ENCODE data around the gene NUP50. TPM values are rescaled to one million over a fixed set of nuclear protein-coding genes. Genes with fewer than 3 reads are reported as not detected.

NUP50 gene
- total RNA-seq, 1 donor from 2014 or later, result 79.0 TPM

DNA sequence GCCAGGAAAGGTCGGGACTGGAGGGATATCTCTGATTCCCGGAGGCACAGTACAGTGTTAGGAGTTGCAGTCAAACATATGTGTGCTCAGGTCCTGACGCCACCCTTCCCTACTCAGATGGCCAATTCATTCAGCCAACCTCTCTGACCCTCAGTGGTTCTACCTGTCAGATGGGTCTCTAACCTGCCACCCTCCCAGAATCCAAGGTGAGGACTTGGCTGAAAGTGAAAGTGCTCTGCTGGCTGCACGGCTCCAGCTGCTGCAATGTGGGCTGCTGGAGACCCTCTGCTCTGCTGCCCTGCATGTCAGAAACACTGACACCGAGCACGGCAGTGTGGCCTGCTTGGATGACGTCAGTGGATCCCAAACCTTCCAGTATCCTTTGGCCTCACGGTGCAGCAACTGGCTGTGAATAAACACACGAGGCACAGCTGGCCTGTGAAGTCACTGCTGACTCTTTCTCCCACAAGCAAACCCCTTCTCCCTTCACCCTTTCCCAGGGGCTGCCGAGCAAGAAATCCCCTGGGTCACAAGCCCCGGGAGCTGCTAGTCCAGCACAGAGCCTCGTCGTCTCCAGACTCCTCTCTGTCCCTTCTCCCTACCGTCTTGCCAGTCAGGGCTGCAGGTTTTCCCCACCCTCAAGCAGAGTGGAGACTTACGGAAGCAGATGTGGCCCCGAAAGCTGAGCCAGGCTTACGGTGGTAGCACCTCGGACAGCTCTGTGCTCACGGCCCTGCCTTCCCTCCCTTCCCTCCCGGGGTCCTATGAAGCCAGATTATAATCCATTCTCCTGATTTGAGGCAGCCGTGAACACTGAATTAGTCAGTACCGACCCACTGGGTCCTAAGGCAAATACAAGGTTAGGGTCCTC, 52.6 kb downstream of the NUP50 start:
- TF ChIP-seq, protein P1, sequence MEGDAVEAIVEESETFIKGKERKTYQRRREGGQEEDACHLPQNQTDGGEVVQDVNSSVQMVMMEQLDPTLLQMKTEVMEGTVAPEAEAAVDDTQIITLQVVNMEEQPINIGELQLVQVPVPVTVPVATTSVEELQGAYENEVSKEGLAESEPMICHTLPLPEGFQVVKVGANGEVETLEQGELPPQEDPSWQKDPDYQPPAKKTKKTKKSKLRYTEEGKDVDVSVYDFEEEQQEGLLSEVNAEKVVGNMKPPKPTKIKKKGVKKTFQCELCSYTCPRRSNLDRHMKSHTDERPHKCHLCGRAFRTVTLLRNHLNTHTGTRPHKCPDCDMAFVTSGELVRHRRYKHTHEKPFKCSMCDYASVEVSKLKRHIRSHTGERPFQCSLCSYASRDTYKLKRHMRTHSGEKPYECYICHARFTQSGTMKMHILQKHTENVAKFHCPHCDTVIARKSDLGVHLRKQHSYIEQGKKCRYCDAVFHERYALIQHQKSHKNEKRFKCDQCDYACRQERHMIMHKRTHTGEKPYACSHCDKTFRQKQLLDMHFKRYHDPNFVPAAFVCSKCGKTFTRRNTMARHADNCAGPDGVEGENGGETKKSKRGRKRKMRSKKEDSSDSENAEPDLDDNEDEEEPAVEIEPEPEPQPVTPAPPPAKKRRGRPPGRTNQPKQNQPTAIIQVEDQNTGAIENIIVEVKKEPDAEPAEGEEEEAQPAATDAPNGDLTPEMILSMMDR (IDR thresholded peaks at IDR 0.05; ENCODE audit: partially characterized antibody, unreplicated experiment), result no peak
- peaks cover 8% of the 10 kb centered on the region for H3K9me3 Mint-ChIP-seq (ENCODE audit: unreplicated experiment)
- H3K36me3 Mint-ChIP-seq (ENCODE audit: unreplicated experiment), result peaks cover 4% of the 10 kb centered on the region
- no peak overlapping the region for H3K4me3 Mint-ChIP-seq (ENCODE audit: unreplicated experiment)
- peak overlapping the region; percentile 55 for H3K27ac Mint-ChIP-seq (ENCODE audit: unreplicated experiment)
- H3K27me3 Mint-ChIP-seq (ENCODE audit: unreplicated experiment), result peaks cover 3% of the 10 kb centered on the region
- no peak for DNase-seq
- peaks cover 41% of the 10 kb centered on the region for H3K4me1 Mint-ChIP-seq (ENCODE audit: low read depth, unreplicated experiment)

DNA sequence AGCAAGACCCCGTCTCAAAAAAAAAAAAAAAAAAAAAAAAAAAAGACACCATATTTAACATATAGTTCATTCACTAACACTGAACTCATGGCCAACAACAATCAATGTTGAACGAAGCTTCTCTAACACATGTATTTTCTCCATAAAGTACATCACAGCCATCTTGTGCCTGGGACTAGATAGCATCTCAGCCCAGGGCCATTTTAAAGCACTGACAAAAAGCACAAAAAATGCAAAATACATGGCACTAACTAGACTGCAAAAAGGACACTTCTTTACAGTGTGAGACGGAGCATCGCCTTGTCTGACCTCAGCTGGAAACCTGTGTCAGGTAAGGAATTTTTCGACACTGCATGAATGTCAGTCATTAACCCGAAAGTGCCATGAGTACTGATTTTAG, 53.6 kb downstream of the NUP50 start:
- peaks cover 6% of the 10 kb centered on the region for H3K9me3 Mint-ChIP-seq (ENCODE audit: unreplicated experiment)

DNA sequence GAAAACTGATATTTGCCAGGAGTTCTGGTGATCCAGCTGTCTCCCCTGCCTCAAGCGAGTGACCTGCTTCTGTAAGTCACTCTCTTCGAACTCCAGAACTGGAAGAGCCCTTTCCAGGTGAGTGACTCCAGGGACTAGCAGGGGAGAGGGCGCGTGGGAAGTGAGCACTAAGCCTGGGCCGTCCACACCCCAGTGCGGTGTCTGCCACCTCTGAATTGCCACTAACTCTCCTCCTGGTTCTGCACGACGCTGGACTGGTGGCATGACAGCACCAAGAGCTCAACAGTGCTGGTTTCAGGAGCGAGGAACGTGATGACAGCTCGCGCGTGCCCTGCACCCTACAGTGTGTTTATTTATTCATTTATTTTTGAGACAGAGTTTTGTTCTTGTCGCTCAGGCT, 54.1 kb downstream of the NUP50 start:
- TF ChIP-seq, protein P1 (IDR thresholded peaks at IDR 0.05; ENCODE audit: partially characterized antibody, unreplicated experiment), result no peak
- H3K4me1 Mint-ChIP-seq (ENCODE audit: low read depth, unreplicated experiment), result peaks cover 35% of the 10 kb centered on the region
- peaks cover 4% of the 10 kb centered on the region for H3K36me3 Mint-ChIP-seq (ENCODE audit: unreplicated experiment)
- no peak overlapping the region for H3K27ac Mint-ChIP-seq (ENCODE audit: unreplicated experiment)
- H3K4me3 Mint-ChIP-seq (ENCODE audit: unreplicated experiment), result peak overlapping the region; percentile 32
- H3K27me3 Mint-ChIP-seq (ENCODE audit: unreplicated experiment), result peaks cover 3% of the 10 kb centered on the region
- peaks cover 6% of the 10 kb centered on the region for H3K9me3 Mint-ChIP-seq (ENCODE audit: unreplicated experiment)
- DNase-seq, result no peak

More for the DNA sequence above, 53.6 kb downstream of the NUP50 start:
- Mint-ChIP-seq H3K4me3 (ENCODE audit: unreplicated experiment) (no peak overlapping the region), H3K4me1 (ENCODE audit: low read depth, unreplicated experiment) (peaks cover 35% of the 10 kb centered on the region), H3K27me3 (ENCODE audit: unreplicated experiment) (peaks cover 3% of the 10 kb centered on the region), H3K36me3 (ENCODE audit: unreplicated experiment) (peaks cover 4% of the 10 kb centered on the region), H3K27ac (ENCODE audit: unreplicated experiment) (no peak overlapping the region)
- DNase-seq, result no peak
- TF ChIP-seq, protein P1 (IDR thresholded peaks at IDR 0.05; ENCODE audit: partially characterized antibody, unreplicated experiment), result no peak

DNA sequence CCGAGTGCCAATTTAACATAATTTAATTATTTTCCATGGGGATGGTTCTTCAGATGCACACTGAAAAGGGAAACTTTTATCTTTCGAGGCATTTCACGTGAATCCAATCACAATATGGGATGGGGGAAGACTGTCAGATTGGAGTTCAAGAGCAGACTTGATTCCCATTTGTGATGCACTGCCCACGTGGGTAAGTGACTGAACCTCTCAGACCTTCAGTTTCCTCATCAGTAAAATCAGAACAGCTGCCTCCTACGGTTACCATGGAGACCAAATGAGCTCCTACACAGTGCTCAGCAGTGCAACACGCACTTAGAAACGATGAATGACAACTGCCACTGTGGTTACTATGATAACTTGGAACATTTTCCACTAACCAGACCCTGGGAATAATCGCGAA, 55.3 kb downstream of the NUP50 start:
- Mint-ChIP-seq H3K4me3 (ENCODE audit: unreplicated experiment) (no peak overlapping the region), H3K9me3 (ENCODE audit: unreplicated experiment) (peaks cover 5% of the 10 kb centered on the region), H3K36me3 (ENCODE audit: unreplicated experiment) (peaks cover 4% of the 10 kb centered on the region), H3K4me1 (ENCODE audit: low read depth, unreplicated experiment) (peaks cover 39% of the 10 kb centered on the region), H3K27me3 (ENCODE audit: unreplicated experiment) (peaks cover 3% of the 10 kb centered on the region), H3K27ac (ENCODE audit: unreplicated experiment) (peak overlapping the region; percentile 49)
- DNase-seq, result no peak
- TF ChIP-seq, protein P1 (IDR thresholded peaks at IDR 0.05; ENCODE audit: partially characterized antibody, unreplicated experiment), result no peak

DNA sequence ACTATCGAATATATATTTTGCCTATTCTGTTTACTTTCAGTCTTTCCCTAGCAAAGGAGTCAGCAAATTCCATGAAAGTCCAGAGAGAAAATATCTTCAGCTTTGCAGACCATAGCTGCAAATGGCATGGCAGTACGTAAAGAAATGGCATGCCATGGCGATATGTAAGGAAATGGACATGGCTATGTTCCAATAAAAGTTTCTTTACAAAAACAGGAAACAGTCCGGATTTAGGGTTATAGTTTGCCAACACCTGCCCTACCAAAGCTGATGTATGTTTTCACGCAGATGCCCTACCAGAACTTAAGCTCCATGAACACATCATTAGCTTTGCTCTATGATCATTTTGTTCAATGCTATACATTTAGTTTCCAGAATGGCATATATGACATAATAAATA, 57.5 kb downstream of the NUP50 start:
- TF ChIP-seq, protein P1 (IDR thresholded peaks at IDR 0.05; ENCODE audit: partially characterized antibody, unreplicated experiment), result no peak
- peaks cover 8% of the 10 kb centered on the region for H3K9me3 Mint-ChIP-seq (ENCODE audit: unreplicated experiment)
- no peak for DNase-seq
- H3K4me1 Mint-ChIP-seq (ENCODE audit: low read depth, unreplicated experiment), result peaks cover 37% of the 10 kb centered on the region
- peaks cover 5% of the 10 kb centered on the region for H3K27me3 Mint-ChIP-seq (ENCODE audit: unreplicated experiment)
- no peak overlapping the region for H3K27ac Mint-ChIP-seq (ENCODE audit: unreplicated experiment)
- no peak overlapping the region for H3K4me3 Mint-ChIP-seq (ENCODE audit: unreplicated experiment)
- H3K36me3 Mint-ChIP-seq (ENCODE audit: unreplicated experiment), result no peaks in the 10 kb centered on the region
